ENCODE results near the gene ZNF710. TPM values are rescaled to one million over a fixed set of nuclear protein-coding genes. Genes with fewer than 3 reads are reported as not detected.

ZNF710 gene
- total and polyA plus RNA-seq, 2 of the 8 experiments (the other 6 are each of a cell fraction or from before 2014, with no cell fraction given) = 10.5 to 24.0 TPM

DNA sequence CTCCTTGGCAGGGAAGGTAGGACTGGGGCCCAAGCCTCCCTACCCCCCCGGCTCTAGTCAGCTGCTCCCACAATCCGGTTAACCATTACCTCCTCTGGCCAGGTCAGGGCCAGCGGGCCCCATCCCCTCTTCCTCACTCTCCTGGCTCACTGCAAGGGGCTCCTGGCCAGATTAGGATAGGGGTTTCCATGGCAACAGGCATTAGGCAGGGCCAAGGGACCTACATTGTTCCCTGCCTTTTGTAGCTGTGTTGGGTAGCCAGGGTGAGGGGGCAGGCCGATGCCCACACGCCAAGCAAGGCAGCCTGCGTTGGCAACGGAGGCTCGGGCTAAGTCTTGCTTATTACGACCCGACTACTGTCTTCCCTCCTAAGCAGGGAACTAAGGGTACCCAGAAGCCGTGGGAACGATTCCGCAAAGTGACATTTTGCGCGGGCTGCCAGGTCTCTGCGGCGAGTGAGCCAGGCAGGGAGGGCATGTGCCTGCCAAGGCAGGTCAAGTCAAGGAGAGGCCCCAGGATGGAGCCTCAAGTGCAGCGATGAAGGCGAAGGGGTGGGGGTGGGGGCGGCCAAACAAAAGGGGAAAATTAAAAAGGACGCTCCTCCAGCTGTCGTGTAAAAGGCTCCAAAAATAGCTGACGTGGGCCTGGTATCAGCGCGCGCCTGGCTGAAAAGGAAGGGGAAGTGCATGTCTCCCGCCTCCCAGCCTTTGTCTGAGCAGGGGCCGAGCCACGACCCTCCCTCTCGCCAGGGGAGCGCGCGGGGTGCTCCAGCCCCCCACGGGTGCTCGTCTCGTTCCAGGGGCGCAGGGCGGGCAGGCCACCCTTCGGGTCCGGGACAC is 100.2 kb downstream of the ZNF710 start (continued):
- peak; percentile 42 for TF ChIP-seq KDM4A (IDR thresholded peaks at IDR 0.05; ENCODE audit: low read depth, low read length, severe bottlenecking)
- no peak for TF ChIP-seq PHF8 (conservative IDR thresholded peaks at IDR 0.05; ENCODE audit: low read depth, low read length)
- TF ChIP-seq POLR2A (IDR thresholded peaks at IDR 0.05; ENCODE audit: control extremely low read depth in 1 of 2, low read depth in 2 of 2, low read length in 2 of 2) = no peak

Data from H1 (cell line).